Activated CD4-positive, alpha-beta T cell treated with anti-CD3 and anti-CD28 coated beads, Interleukin-2, amount 10 ng/mL, durations not matched to agents 24 days and 14 days (primary cell): ENCODE results near the gene VEGFA. TPM values are rescaled to one million over a fixed set of nuclear protein-coding genes. Genes with fewer than 3 reads are reported as not detected.
A peak's percentile ranks its signal among the peaks of the same experiment; 100 is the strongest.

Experiments used
- DNase-seq: peaks from one replicate; pipeline ENCODE4 v3.0.0; 2022
- H3K27ac Mint-ChIP-seq: one replicate; pipeline ENCODE4 v1.8.0; 2022; ENCODE audit warnings: mild to moderate bottlenecking, mixed read lengths
- H3K27me3 Mint-ChIP-seq: one replicate; pipeline ENCODE4 v1.8.0; 2022; ENCODE audit warnings: mixed read lengths
- H3K36me3 Mint-ChIP-seq: one replicate; pipeline ENCODE4 v1.8.0; 2022; ENCODE audit warnings: low read depth, mild to moderate bottlenecking, mixed read lengths
- H3K4me1 Mint-ChIP-seq: one replicate; pipeline ENCODE4 v1.8.0; 2021; ENCODE audit warnings: mixed read lengths
- H3K4me3 Mint-ChIP-seq: one replicate; pipeline ENCODE4 v1.8.0; 2022; ENCODE audit warnings: mild to moderate bottlenecking, moderate library complexity, mixed read lengths
- H3K9me3 Mint-ChIP-seq: one replicate; pipeline ENCODE4 v1.8.0; 2021; ENCODE audit warnings: mixed read lengths
- intact Hi-C: fragments of 100-400 bp; cut with micrococcal nuclease; formaldehyde crosslinking; loops from one replicate; pipeline ENCODE4 v1.15.1; 2023
- total RNA-seq: library from RNA; stranded (reverse); gene quantifications from 2 replicates; pipeline ENCODE4 v1.2.3, GENCODE V29; 2022

VEGFA gene
- total RNA-seq, 1 donor from 2014 or later: 62.9 TPM

- H3K36me3 Mint-ChIP-seq: no peaks in the 10 kb centered on the region
- H3K4me3 Mint-ChIP-seq: no peak overlapping the region
- H3K27me3 Mint-ChIP-seq: peaks cover 7% of the 10 kb centered on the region
- intact Hi-C loops: no loop called here
- H3K27ac Mint-ChIP-seq: no peak overlapping the region
- peaks cover 4% of the 10 kb centered on the region for H3K4me1 Mint-ChIP-seq
- DNase-seq: no peak
- no peaks in the 10 kb centered on the region for H3K9me3 Mint-ChIP-seq
Measured at GRCh38 chr6:43759136-43759906, 10.7 kb upstream of the VEGFA start.

GRCh38 chr6:43759907-43760206 lies 10.2 kb upstream of the VEGFA start:
- no peaks in the 10 kb centered on the region for H3K36me3 Mint-ChIP-seq
- peak overlapping the region; percentile 9 for H3K27ac Mint-ChIP-seq
- intact Hi-C loops: no loop called here
- peaks cover 4% of the 10 kb centered on the region for H3K4me1 Mint-ChIP-seq
- H3K27me3 Mint-ChIP-seq: peaks cover 7% of the 10 kb centered on the region
- no peak overlapping the region for H3K4me3 Mint-ChIP-seq
- no peak for DNase-seq
- no peaks in the 10 kb centered on the region for H3K9me3 Mint-ChIP-seq

GRCh38 chr6:43760210-43761168 lies 9.5 kb upstream of the VEGFA start:
- peak overlapping the region; percentile 9 for H3K27ac Mint-ChIP-seq
- peaks cover 4% of the 10 kb centered on the region for H3K4me1 Mint-ChIP-seq
- no peaks in the 10 kb centered on the region for H3K36me3 Mint-ChIP-seq
- intact Hi-C loops: no loop called here
- DNase-seq: no peak
- H3K4me3 Mint-ChIP-seq: no peak overlapping the region
- H3K27me3 Mint-ChIP-seq: peaks cover 10% of the 10 kb centered on the region
- H3K9me3 Mint-ChIP-seq: no peaks in the 10 kb centered on the region

- DNase-seq: no peak
- intact Hi-C loops: no loop called here
- Mint-ChIP-seq H3K36me3 (no peaks in the 10 kb centered on the region), H3K9me3 (no peaks in the 10 kb centered on the region), H3K4me3 (no peak overlapping the region), H3K27me3 (peaks cover 7% of the 10 kb centered on the region), H3K4me1 (peaks cover 4% of the 10 kb centered on the region), H3K27ac (no peak overlapping the region)
Measured at GRCh38 chr6:43761666-43762409, 8.2 kb upstream of the VEGFA start.

GRCh38 chr6:43762410-43762768 lies 7.6 kb upstream of the VEGFA start:
- no peak overlapping the region for H3K27ac Mint-ChIP-seq
- H3K27me3 Mint-ChIP-seq: peaks cover 7% of the 10 kb centered on the region
- H3K4me3 Mint-ChIP-seq: no peak overlapping the region
- H3K4me1 Mint-ChIP-seq: peaks cover 4% of the 10 kb centered on the region
- no peaks in the 10 kb centered on the region for H3K36me3 Mint-ChIP-seq
- intact Hi-C loops: no loop called here
- H3K9me3 Mint-ChIP-seq: no peaks in the 10 kb centered on the region
- DNase-seq: no peak

GRCh38 chr6:43762966-43763695 lies 6.9 kb upstream of the VEGFA start:
- peaks cover 7% of the 10 kb centered on the region for H3K27me3 Mint-ChIP-seq
- DNase-seq: no peak
- H3K4me3 Mint-ChIP-seq: no peak overlapping the region
- no peaks in the 10 kb centered on the region for H3K9me3 Mint-ChIP-seq
- H3K36me3 Mint-ChIP-seq: no peaks in the 10 kb centered on the region
- intact Hi-C loops: no loop called here
- peaks cover 4% of the 10 kb centered on the region for H3K4me1 Mint-ChIP-seq
- no peak overlapping the region for H3K27ac Mint-ChIP-seq

- Mint-ChIP-seq H3K36me3 (no peaks in the 10 kb centered on the region), H3K27ac (no peak overlapping the region), H3K4me1 (peaks cover 4% of the 10 kb centered on the region), H3K9me3 (no peaks in the 10 kb centered on the region), H3K4me3 (no peak overlapping the region), H3K27me3 (peaks cover 7% of the 10 kb centered on the region)
- intact Hi-C loops: no loop called here
- no peak for DNase-seq
Measured at GRCh38 chr6:43763812-43764522, 6.0 kb upstream of the VEGFA start.

GRCh38 chr6:43764772-43765171 lies 5.2 kb upstream of the VEGFA start:
- H3K9me3 Mint-ChIP-seq: no peaks in the 10 kb centered on the region

GRCh38 chr6:43765776-43766499 lies 4.1 kb upstream of the VEGFA start:
- no peak for DNase-seq
- intact Hi-C loops: no loop called here
- Mint-ChIP-seq H3K4me3 (no peak overlapping the region), H3K9me3 (no peaks in the 10 kb centered on the region), H3K27me3 (peaks cover 3% of the 10 kb centered on the region), H3K4me1 (peaks cover 8% of the 10 kb centered on the region), H3K27ac (no peak overlapping the region), H3K36me3 (peaks cover 3% of the 10 kb centered on the region)

More at GRCh38 chr6:43764772-43765171, 5.2 kb upstream of the VEGFA start:
- Mint-ChIP-seq H3K4me3 (no peak overlapping the region), H3K27ac (no peak overlapping the region), H3K4me1 (peaks cover 8% of the 10 kb centered on the region), H3K36me3 (no peaks in the 10 kb centered on the region), H3K27me3 (peaks cover 7% of the 10 kb centered on the region)
- intact Hi-C loops: no loop called here
- DNase-seq: no peak

- Mint-ChIP-seq H3K27me3 (peaks cover 3% of the 10 kb centered on the region), H3K27ac (no peak overlapping the region), H3K36me3 (peaks cover 3% of the 10 kb centered on the region), H3K4me3 (no peak overlapping the region), H3K4me1 (peaks cover 8% of the 10 kb centered on the region), H3K9me3 (no peaks in the 10 kb centered on the region)
- intact Hi-C loops: no loop called here
- DNase-seq: no peak
Measured at GRCh38 chr6:43766500-43766853, 3.5 kb upstream of the VEGFA start.

- Mint-ChIP-seq H3K4me3 (no peak overlapping the region), H3K27me3 (peaks cover 3% of the 10 kb centered on the region)
- no peak for DNase-seq
Measured at GRCh38 chr6:43766964-43767461, 3.0 kb upstream of the VEGFA start.

More at GRCh38 chr6:43766964-43767461, 3.0 kb upstream of the VEGFA start:
- peaks cover 9% of the 10 kb centered on the region for H3K4me1 Mint-ChIP-seq
- H3K9me3 Mint-ChIP-seq: no peaks in the 10 kb centered on the region
- no peak overlapping the region for H3K27ac Mint-ChIP-seq
- intact Hi-C loops: no loop called here
- peaks cover 4% of the 10 kb centered on the region for H3K36me3 Mint-ChIP-seq
